HCT116 (cell line): ENCODE results near the gene PAN3.

Source experiments
- ATF3 ChIP-seq: IDR thresholded peaks from 2 replicates; pipeline ENCODE4 v1.6.1; 2012
- CTCF ChIP-seq, 3 experiments: fragments of 200-600 bp in 1 of 3; sonication (generic) in 1 of 3; IDR thresholded peaks in 2 of 3; conservative IDR thresholded peaks in 1 of 3; 2 replicates each; pipeline ENCODE4 v1.5.1; 2012 to 2017; ENCODE audit warnings: low read depth in 2 of 3, low read length in 2 of 3, antibody characterized with exemption in 1 of 3, borderline replicate concordance in 1 of 3, control low read depth in 1 of 3, mild to moderate bottlenecking in 1 of 3, mixed read lengths in 1 of 3, mixed run types in 1 of 3, moderate library complexity in 1 of 3; ENCODE audit not compliant: insufficient read depth in 1 of 3
- EGR1 ChIP-seq: IDR thresholded peaks from 2 replicates; pipeline ENCODE4 v1.6.1; 2012; ENCODE audit warnings: low read depth
- EZH2 ChIP-seq: fragments of 200-600 bp; sonication (generic); IDR thresholded peaks from 2 replicates; pipeline ENCODE4 v1.6.1; 2017; ENCODE audit warnings: antibody characterized with exemption, mixed run types
- EZH2phosphoT487 ChIP-seq: fragments of 200-600 bp; IDR thresholded peaks from 2 replicates; pipeline ENCODE4 v1.6.1; 2018; ENCODE audit warnings: antibody characterized with exemption, borderline replicate concordance
- POLR2A ChIP-seq: IDR thresholded peaks from 2 replicates; pipeline ENCODE4 v1.7.0; 2011; ENCODE audit warnings: borderline replicate concordance; ENCODE audit not compliant: insufficient read depth, insufficient read length; ENCODE audit errors: extremely low read depth
- POLR2AphosphoS5 ChIP-seq: IDR thresholded peaks from 2 replicates; pipeline ENCODE4 v1.6.1; 2011; ENCODE audit warnings: mild to moderate bottlenecking, low read depth, low read length, moderate library complexity
- SP1 ChIP-seq: IDR thresholded peaks from 2 replicates; pipeline ENCODE4 v1.6.1; 2012; ENCODE audit warnings: low read depth
- YY1 ChIP-seq: IDR thresholded peaks from 2 replicates; pipeline ENCODE4 v1.6.1; 2011; ENCODE audit warnings: low read length, low read depth, moderate library complexity, mild to moderate bottlenecking; ENCODE audit not compliant: insufficient replicate concordance; ENCODE audit errors: extremely low read depth

- no peak for TF ChIP-seq POLR2A
- TF ChIP-seq EGR1: no peak
- TF ChIP-seq CTCF (IDR thresholded peaks at IDR 0.05 in 2 of 3, conservative IDR thresholded peaks at IDR 0.05 in 1 of 3; ENCODE audit: borderline replicate concordance in 1 of 3, insufficient read depth in 1 of 3, low read depth in 2 of 3, low read length in 2 of 3): no peak
- TF ChIP-seq EZH2: no peak
- TF ChIP-seq POLR2AphosphoS5: no peak
- TF ChIP-seq SP1: no peak
- TF ChIP-seq ATF3: no peak
- no peak for TF ChIP-seq YY1
- TF ChIP-seq EZH2phosphoT487: no peak
Measured at GRCh38 chr13:28121224-28121623, 17.1 kb upstream of the PAN3 start.
